H1 (cell line): ENCODE measurements around the gene ENDOD1. TPM values are rescaled to one million over a fixed set of nuclear protein-coding genes. Genes with fewer than 3 reads are reported as not detected.

Experiments used
- CTCF ChIA-PET: fragments of 300-600 bp; sonication (Branson Sonifier 250); formaldehyde crosslinking; loops from one replicate; lab custom pipeline; 2021; ENCODE audit not compliant: partially characterized antibody; lab: Charles Lee
- POLR2A ChIA-PET: fragments of 300-600 bp; sonication (Branson Sonifier 250); formaldehyde crosslinking; loops from one replicate; lab custom pipeline; 2021; ENCODE audit warnings: inconsistent platforms; ENCODE audit not compliant: partially characterized antibody; lab: Charles Lee
- DNase-seq, 2 experiments: peaks; one replicate each; pipeline versions ENCODE4 v3.0.0 to v3.0.0-alpha.2; 2010 to 2022; ENCODE audit warnings: low spot score in 2 of 2, low read depth in 1 of 2, mixed read lengths in 1 of 2
- FAIRE-seq: peaks from 2 replicates; lab custom pipeline; 2011; peaks lifted over from hg19 to GRCh38; lab: Jason Lieb, UNC
- H2AFZ ChIP-seq: 2 replicates; pipeline ENCODE4 v1.8.1; 2012; ENCODE audit warnings: low read length, inconsistent platforms
- H2AK5ac ChIP-seq: 2 replicates; pipeline ENCODE4 v1.6.1; 2013; ENCODE audit warnings: low read depth, low read length
- H2BK120ac ChIP-seq: replicated peaks from 2 replicates; pipeline ENCODE3; 2013; ENCODE audit warnings: low read depth, low read length, inconsistent platforms
- H2BK12ac ChIP-seq: 2 replicates; pipeline ENCODE4 v1.6.1; 2013; ENCODE audit warnings: low read depth, low read length
- H2BK15ac ChIP-seq: 2 replicates; pipeline ENCODE4 v1.6.1; 2013; ENCODE audit warnings: low read length
- H2BK20ac ChIP-seq: 2 replicates; pipeline ENCODE4 v1.6.1; 2013; ENCODE audit warnings: low read length
- H2BK5ac ChIP-seq: 2 replicates; pipeline ENCODE4 v1.6.1; 2013; ENCODE audit warnings: low read depth, low read length
- H3K14ac ChIP-seq: 2 replicates; pipeline ENCODE4 v1.6.1; 2013; ENCODE audit warnings: inconsistent platforms; ENCODE audit not compliant: insufficient read length
- H3K18ac ChIP-seq: 2 replicates; pipeline ENCODE4 v1.6.1; 2013; ENCODE audit warnings: low read length; ENCODE audit errors: extremely low read depth
- H3K23ac ChIP-seq: 2 replicates; pipeline ENCODE4 v1.6.1; 2013; ENCODE audit warnings: inconsistent platforms; ENCODE audit not compliant: insufficient read length
- H3K23me2 ChIP-seq: 2 replicates; pipeline ENCODE4 v1.6.1; 2013; ENCODE audit warnings: low read depth, low read length
- H3K27ac ChIP-seq: 2 replicates; pipeline ENCODE4 v1.6.1; 2011; ENCODE audit warnings: low read depth, low read length, inconsistent platforms
- H3K27me3 ChIP-seq, 4 experiments: replicated peaks in 1 of 4; 1 replicate in 1 of 4; 2 replicates in 3 of 4; pipeline versions ENCODE4 v1.6.1 to v1.8.1; 2011 to 2013; ENCODE audit warnings: low read length in 3 of 4, mild to moderate bottlenecking in 3 of 4, inconsistent platforms in 2 of 4, mixed read lengths in 2 of 4, moderate library complexity in 1 of 4; ENCODE audit not compliant: control insufficient read depth in 3 of 4, insufficient read depth in 3 of 4; ENCODE audit errors: extremely low read depth in 1 of 4
- H3K36me3 ChIP-seq, 4 experiments: 2 replicates each; pipeline versions ENCODE4 v1.6.1 to v1.8.1; 2011 to 2013; ENCODE audit warnings: mild to moderate bottlenecking in 4 of 4, low read length in 3 of 4, moderate library complexity in 2 of 4, control low read depth in 1 of 4, inconsistent platforms in 1 of 4; ENCODE audit not compliant: insufficient read depth in 4 of 4, control insufficient read depth in 2 of 4
- H3K4ac ChIP-seq: replicated peaks from 2 replicates; pipeline ENCODE3; 2013; ENCODE audit warnings: low read length, low read depth, mixed read lengths, inconsistent platforms; ENCODE audit not compliant: insufficient read length
- H3K4me1 ChIP-seq, 4 experiments: replicated peaks in 1 of 4; 1 replicate in 1 of 4; 2 replicates in 3 of 4; pipeline versions ENCODE4 v1.6.1 to v1.8.1; 2011 to 2013; ENCODE audit warnings: low read length in 3 of 4, inconsistent platforms in 2 of 4, mixed read lengths in 1 of 4; ENCODE audit not compliant: insufficient read depth in 4 of 4, control insufficient read depth in 3 of 4
- H3K4me2 ChIP-seq, 2 experiments: 2 replicates each; pipeline versions ENCODE4 v1.6.1 to v1.8.1; 2011 to 2013; ENCODE audit warnings: low read depth in 2 of 2, low read length in 2 of 2, control low read depth in 1 of 2, inconsistent platforms in 1 of 2, mild to moderate bottlenecking in 1 of 2; ENCODE audit not compliant: insufficient read depth in 1 of 2
- H3K4me3 ChIP-seq, 4 experiments: fragments of 200-600, 300-600 bp in 1 of 4; sonication (generic), shearing (Covaris generic), sonication (Bioruptor Twin) in 1 of 4; 2 replicates each; pipeline versions ENCODE4 v1.5.1 to v1.8.1; 2011 to 2016; ENCODE audit warnings: low read length in 4 of 4, low read depth in 3 of 4, control low read depth in 2 of 4, inconsistent platforms in 2 of 4, mild to moderate bottlenecking in 2 of 4, mixed read lengths in 1 of 4, moderate library complexity in 1 of 4; ENCODE audit not compliant: insufficient read depth in 2 of 4; ENCODE audit errors: extremely low read depth in 1 of 4
- H3K56ac ChIP-seq: replicated peaks from 2 replicates; pipeline ENCODE3; 2013; ENCODE audit warnings: low read depth, mild to moderate bottlenecking, mixed read lengths, low read length, inconsistent platforms; ENCODE audit not compliant: insufficient read length
- H3K79me1 ChIP-seq: 2 replicates; pipeline ENCODE4 v1.6.1; 2013; ENCODE audit warnings: low read depth, low read length, control low read depth
- H3K79me2 ChIP-seq, 2 experiments: 2 replicates each; pipeline versions ENCODE4 v1.6.1 to v1.8.1; 2012 to 2013; ENCODE audit warnings: low read length in 2 of 2, mild to moderate bottlenecking in 2 of 2, inconsistent platforms in 1 of 2; ENCODE audit not compliant: insufficient read depth in 2 of 2, control insufficient read depth in 1 of 2
- H3K9ac ChIP-seq, 4 experiments: replicated peaks in 1 of 4; 1 replicate in 1 of 4; 2 replicates in 3 of 4; pipeline versions ENCODE4 v1.6.1 to v1.8.1; 2011 to 2013; ENCODE audit warnings: low read depth in 3 of 4, low read length in 3 of 4, control low read depth in 2 of 4, mild to moderate bottlenecking in 2 of 4, moderate library complexity in 2 of 4, inconsistent platforms in 1 of 4; ENCODE audit errors: extremely low read depth in 1 of 4
- H3K9me3 ChIP-seq, 2 experiments: 2 replicates each; pipeline versions ENCODE4 v1.6.1 to v1.8.1; 2012 to 2013; ENCODE audit warnings: mild to moderate bottlenecking in 2 of 2, moderate library complexity in 2 of 2, control low read depth in 1 of 2, inconsistent platforms in 1 of 2, low read depth in 1 of 2, low read length in 1 of 2, mixed read lengths in 1 of 2; ENCODE audit not compliant: insufficient read depth in 2 of 2
- H4K20me1 ChIP-seq, 2 experiments: replicated peaks in 1 of 2; 2 replicates each; pipeline versions ENCODE3 to v1.8.1; 2011 to 2013; ENCODE audit warnings: inconsistent platforms in 2 of 2, low read length in 2 of 2, mild to moderate bottlenecking in 1 of 2; ENCODE audit not compliant: insufficient read depth in 2 of 2, control insufficient read depth in 1 of 2
- H4K5ac ChIP-seq: 2 replicates; pipeline ENCODE4 v1.6.1; 2013; ENCODE audit warnings: low read length, low read depth, mixed read lengths, inconsistent platforms; ENCODE audit not compliant: insufficient read length
- H4K8ac ChIP-seq: 2 replicates; pipeline ENCODE4 v1.8.0; 2013; ENCODE audit warnings: mild to moderate bottlenecking, moderate library complexity, low read length, inconsistent platforms; ENCODE audit not compliant: insufficient read depth; ENCODE audit errors: extremely low read depth
- H4K91ac ChIP-seq: replicated peaks from 2 replicates; pipeline ENCODE3; 2013; ENCODE audit warnings: low read length, mixed read lengths, inconsistent platforms; ENCODE audit not compliant: insufficient read length
- CEBPB ChIP-seq: IDR thresholded peaks from 2 replicates; pipeline ENCODE4 v1.6.1; 2012; ENCODE audit warnings: low read depth, low read length
- CHD1 ChIP-seq: IDR thresholded peaks from 2 replicates; pipeline ENCODE4 v1.6.1; 2012; ENCODE audit warnings: low read depth, low read length, improper control_type of control experiment
- GABPA ChIP-seq: IDR thresholded peaks from 2 replicates; pipeline ENCODE4 v1.6.1; 2011; ENCODE audit warnings: mild to moderate bottlenecking, low read length, moderate library complexity, borderline replicate concordance; ENCODE audit not compliant: insufficient read depth
- KDM1A ChIP-seq: fragments of 200-600, 300-600 bp; sonication (generic); IDR thresholded peaks from 2 replicates; pipeline ENCODE4 v1.7.1; 2016; ENCODE audit warnings: mild to moderate bottlenecking, low read length, borderline replicate concordance
- KDM5A ChIP-seq: fragments of 200-600 bp; IDR thresholded peaks from 2 replicates; pipeline ENCODE4 v1.7.1; 2012; ENCODE audit warnings: mild to moderate bottlenecking, low read length, inconsistent platforms, mixed read lengths
- MAFK ChIP-seq: IDR thresholded peaks from 2 replicates; pipeline ENCODE4 v1.6.1; 2012; ENCODE audit warnings: low read depth, mild to moderate bottlenecking, improper control_type of control experiment, low read length
- PHF8 ChIP-seq: fragments of 200-600 bp; sonication (generic); conservative IDR thresholded peaks from 2 replicates; pipeline ENCODE4 v1.7.1; 2012; ENCODE audit warnings: low read depth, mild to moderate bottlenecking, inconsistent platforms, low read length, moderate library complexity
- RAD21 ChIP-seq, 2 experiments: IDR thresholded peaks in 1 of 2; conservative IDR thresholded peaks in 1 of 2; 2 replicates each; pipeline ENCODE4 v1.6.1; 2011; ENCODE audit warnings: low read depth in 2 of 2, low read length in 2 of 2, improper control_type of control experiment in 1 of 2, inconsistent platforms in 1 of 2, mild to moderate bottlenecking in 1 of 2, moderate library complexity in 1 of 2
- RBBP5 ChIP-seq: IDR thresholded peaks from 2 replicates; pipeline ENCODE4 v1.7.1; 2012; ENCODE audit warnings: low read depth, mild to moderate bottlenecking, inconsistent platforms, low read length, moderate library complexity, borderline replicate concordance
- RNF2 ChIP-seq: fragments of 200-900, 300-1000 bp; sonication (generic); IDR thresholded peaks from 2 replicates; pipeline ENCODE4 v1.7.1; 2016; ENCODE audit warnings: borderline replicate concordance, low read depth, mild to moderate bottlenecking, antibody characterized with exemption, low read length; ENCODE audit not compliant: poor library complexity, severe bottlenecking; ENCODE audit errors: missing control alignments
- RXRA ChIP-seq: IDR thresholded peaks from 2 replicates; pipeline ENCODE4 v1.6.1; 2011; ENCODE audit warnings: low read depth, mild to moderate bottlenecking, low read length, moderate library complexity; ENCODE audit not compliant: insufficient read depth
- SIX5 ChIP-seq: IDR thresholded peaks from 2 replicates; pipeline ENCODE4 v1.6.1; 2011; ENCODE audit warnings: mild to moderate bottlenecking, low read depth, low read length
- ZNF274 ChIP-seq: IDR thresholded peaks from 2 replicates; pipeline ENCODE4 v1.7.0; 2012; ENCODE audit warnings: low read length, borderline replicate concordance; ENCODE audit errors: extremely low read depth
- WGBS, 2 experiments: shearing (Covaris generic) in 1 of 2; methylation state at CpG; one replicate each; pipeline versions ENCODE4 v1.1.6 to v1.1.7; 2013 to 2015; ENCODE audit warnings: low lambda C conversion rate in 2 of 2, mixed read lengths in 2 of 2, inconsistent platforms in 1 of 2, low coverage in 1 of 2, missing lambda C conversion rate in 1 of 2; ENCODE audit not compliant: insufficient replicate concordance in 2 of 2, insufficient coverage in 1 of 2, insufficient read length in 1 of 2; ENCODE audit errors: extremely low coverage in 1 of 2, missing lambda C conversion rate in 1 of 2; 5-methylcytosine and 5-hydroxymethylcytosine counted together
- polyA plus RNA-seq, 7 experiments: library from polyadenylated mRNA; depleted of rRNA in 3 of 7; stranded (reverse) in 5 of 7; unstranded in 2 of 7; fragments of >200 nt in 5 of 7; fragments of 200-250 nt in 2 of 7; gene quantifications; 1 replicate in 5 of 7; 2 replicates in 1 of 7; 4 replicates in 1 of 7; pipeline versions ENCODE4 v1.2.1 to v1.2.3, GENCODE V29; 2011 to 2013; ENCODE audit warnings: missing spikeins in 2 of 7, mixed read lengths in 2 of 7
- total RNA-seq: library from RNA; stranded (reverse); fragmentation: NEBNext Ultra II Directional; extraction: Animal tissue kit (Norgen Biotek cat#: 25700); gene quantifications from 2 replicates; pipeline ENCODE4 v1.2.1, GENCODE V29; 2021

ENDOD1 gene
- total and polyA plus RNA-seq, 2 of the 8 experiments (the other 6 are each of a cell fraction or from before 2014, with no cell fraction given) = 1.2 to 2.5 TPM

DNA sequence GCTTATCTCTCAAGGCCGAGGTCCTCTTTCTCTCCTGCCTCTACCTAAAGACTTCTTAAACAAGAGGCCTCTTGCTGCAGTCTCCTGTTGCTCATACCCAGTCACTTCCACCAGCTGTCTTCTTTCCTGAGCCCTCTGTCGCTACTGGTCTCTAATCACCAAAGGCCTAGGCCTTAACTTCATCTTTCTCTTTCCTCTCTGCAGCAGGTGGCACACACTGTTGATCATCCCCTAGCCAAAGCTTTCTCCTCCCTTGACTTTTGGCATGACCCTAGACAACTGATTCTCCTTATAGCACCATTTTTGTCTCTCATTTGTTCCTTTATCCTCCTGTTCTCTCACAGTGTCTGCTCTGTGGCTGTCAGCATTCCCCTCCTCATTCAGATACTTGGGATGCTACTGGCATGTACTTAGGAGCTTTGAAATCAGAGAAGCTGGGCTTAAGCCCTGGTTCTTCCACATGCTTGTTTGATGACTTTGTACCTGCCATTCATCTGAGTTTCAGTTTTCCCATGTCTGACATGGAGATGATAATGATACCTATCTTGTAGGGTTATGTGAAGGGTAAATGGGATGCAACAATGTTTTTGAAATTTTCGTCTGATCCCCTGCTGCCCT is 22.4 kb downstream of the ENDOD1 start:
- Histone ChIP-seq H3K4ac (no peak overlapping the region), H3K9ac (no peak overlapping the region; a peak in 1 of 7 replicates), H3K4me1 (peaks cover 0 to 11% (median 3%) of the 10 kb centered on the region in 4 experiments; a peak in 5 of 7 replicates), H3K14ac (no peak overlapping the region), H4K91ac (no peak overlapping the region), H3K27me3 (no peaks in the 10 kb centered on the region), H2AK5ac (no peak overlapping the region), H3K23me2 (no peaks in the 10 kb centered on the region), H3K9me3 (no peaks in the 10 kb centered on the region), H2BK5ac (no peak overlapping the region), H3K36me3 (no peaks in the 10 kb centered on the region), H4K20me1 (peaks cover 0 to 2% of the 10 kb centered on the region in 2 experiments), H3K56ac (no peak overlapping the region), H2BK20ac (no peak overlapping the region), H2BK15ac (no peak overlapping the region), H2BK12ac (no peak overlapping the region), H3K79me2 (no peaks in the 10 kb centered on the region), H2BK120ac (no peak overlapping the region), H3K27ac (no peak overlapping the region), H2AFZ (no peak overlapping the region), H3K4me3 (no peak overlapping the region), H4K8ac (no peak overlapping the region), H3K23ac (no peak overlapping the region), H4K5ac (no peak overlapping the region), H3K18ac (no peak overlapping the region), H3K79me1 (no peaks in the 10 kb centered on the region), H3K4me2 (no peak overlapping the region)
- ChIA-PET CTCF (interaction anchor here (13.7 kb wide), 1 partner anchor 19 kb away, joined by 127 read pairs; the partner anchor contains the start of gene ENDOD1), POLR2A (no interaction called here)
- WGBS, 2 experiments = 73% methylated on average over 3 of the region's 3 CpGs; no CpG with 5 or more reads in 1 of the 2 experiments
- FAIRE-seq (no peak), DNase-seq (no peak)
- TF ChIP-seq KDM5A (no peak), GABPA (no peak), RNF2 (no peak), CHD1 (no peak), PHF8 (no peak), ZNF274 (no peak), SIX5 (no peak), KDM1A (no peak), MAFK (no peak), RXRA (no peak), CEBPB (no peak), RBBP5 (no peak), RAD21 (IDR thresholded peaks at IDR 0.05 in 1 of 2, conservative IDR thresholded peaks at IDR 0.05 in 1 of 2; ENCODE audit: low read depth in 2 of 2, low read length in 2 of 2) (no peak)
